CD4-positive, alpha-beta T cell treated with Interleukin-15 for 1 hour (primary cell): ENCODE data around the gene DNPH1.
A peak's percentile ranks its signal among the peaks of the same experiment; 100 is the strongest.

Source experiments
- DNase-seq: peaks from one replicate; pipeline ENCODE4 v3.0.0-alpha.2; 2020

DNPH1 gene, protein sequence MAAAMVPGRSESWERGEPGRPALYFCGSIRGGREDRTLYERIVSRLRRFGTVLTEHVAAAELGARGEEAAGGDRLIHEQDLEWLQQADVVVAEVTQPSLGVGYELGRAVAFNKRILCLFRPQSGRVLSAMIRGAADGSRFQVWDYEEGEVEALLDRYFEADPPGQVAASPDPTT

DNA sequence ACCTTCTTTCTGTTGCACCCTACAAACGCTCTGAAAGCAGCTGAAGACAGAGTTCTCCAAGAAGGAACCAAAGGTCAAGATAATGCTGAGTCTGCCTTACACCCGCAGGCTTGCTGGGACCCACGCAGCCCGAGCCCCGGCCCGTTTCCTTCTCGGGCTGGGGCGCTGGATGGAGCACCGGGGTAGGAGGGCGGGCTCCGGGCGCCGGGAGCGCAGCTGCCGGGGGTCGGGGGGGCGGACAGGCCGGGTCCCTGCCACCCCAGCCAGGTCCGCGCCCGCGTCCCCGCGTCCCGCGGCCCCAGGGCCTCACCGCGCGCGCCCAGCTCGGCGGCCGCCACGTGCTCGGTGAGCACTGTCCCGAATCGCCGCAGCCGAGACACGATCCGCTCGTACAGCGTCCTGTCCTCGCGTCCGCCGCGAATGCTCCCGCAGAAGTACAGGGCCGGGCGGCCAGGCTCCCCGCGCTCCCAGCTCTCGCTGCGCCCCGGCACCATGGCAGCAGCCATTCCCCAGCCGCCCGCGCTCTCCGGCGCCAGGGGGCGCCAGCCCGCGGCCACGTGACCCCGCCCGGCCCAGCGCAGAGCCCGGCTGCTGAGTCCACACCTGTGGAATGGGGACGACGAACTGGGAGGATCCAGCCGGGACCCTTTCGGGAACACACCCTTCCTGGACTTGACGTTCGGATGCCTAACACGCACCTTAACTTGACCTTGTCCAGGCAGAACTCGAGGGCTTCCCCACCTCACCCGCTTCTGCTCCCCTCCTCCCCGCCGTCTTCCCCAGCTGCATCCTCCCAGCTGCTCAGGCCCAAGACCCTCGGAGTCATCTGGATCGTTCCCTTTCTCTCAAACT lies at the start of gene DNPH1:
Gene DNPH1 (minus strand): TSS at position 531 of the 852 bp plus-strand sequence. CDS start 25 bp downstream, at position 506.
- DNase-seq: peak; percentile 78

DNA sequence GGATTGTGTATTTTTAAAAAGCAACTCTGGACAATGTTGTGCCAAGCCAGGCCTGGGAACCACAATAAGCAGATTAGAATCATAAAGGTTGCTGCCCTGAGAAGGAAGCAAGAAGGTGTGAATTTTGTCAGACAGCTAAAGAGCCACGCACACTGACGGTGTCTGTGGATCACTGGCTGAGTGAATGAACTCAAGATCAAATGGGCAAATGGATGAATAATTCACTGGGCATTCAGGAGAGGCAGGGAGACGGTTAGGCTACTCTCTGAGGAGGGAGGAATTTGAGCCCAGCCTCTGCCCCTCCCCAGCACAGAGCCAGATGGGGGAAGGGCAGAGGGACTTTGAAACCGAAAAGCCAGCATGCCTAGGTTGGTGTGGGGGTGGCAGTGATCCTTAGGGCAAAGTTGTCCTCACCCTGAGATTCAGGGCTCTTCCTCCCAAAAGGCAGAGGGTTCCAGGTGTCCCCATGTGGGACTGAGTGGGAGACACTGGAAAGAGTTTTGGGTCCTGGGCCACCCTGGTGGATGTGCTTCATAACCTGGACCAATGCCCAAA lies 49.3 kb upstream of the DNPH1 start:
- no peak for DNase-seq

DNA sequence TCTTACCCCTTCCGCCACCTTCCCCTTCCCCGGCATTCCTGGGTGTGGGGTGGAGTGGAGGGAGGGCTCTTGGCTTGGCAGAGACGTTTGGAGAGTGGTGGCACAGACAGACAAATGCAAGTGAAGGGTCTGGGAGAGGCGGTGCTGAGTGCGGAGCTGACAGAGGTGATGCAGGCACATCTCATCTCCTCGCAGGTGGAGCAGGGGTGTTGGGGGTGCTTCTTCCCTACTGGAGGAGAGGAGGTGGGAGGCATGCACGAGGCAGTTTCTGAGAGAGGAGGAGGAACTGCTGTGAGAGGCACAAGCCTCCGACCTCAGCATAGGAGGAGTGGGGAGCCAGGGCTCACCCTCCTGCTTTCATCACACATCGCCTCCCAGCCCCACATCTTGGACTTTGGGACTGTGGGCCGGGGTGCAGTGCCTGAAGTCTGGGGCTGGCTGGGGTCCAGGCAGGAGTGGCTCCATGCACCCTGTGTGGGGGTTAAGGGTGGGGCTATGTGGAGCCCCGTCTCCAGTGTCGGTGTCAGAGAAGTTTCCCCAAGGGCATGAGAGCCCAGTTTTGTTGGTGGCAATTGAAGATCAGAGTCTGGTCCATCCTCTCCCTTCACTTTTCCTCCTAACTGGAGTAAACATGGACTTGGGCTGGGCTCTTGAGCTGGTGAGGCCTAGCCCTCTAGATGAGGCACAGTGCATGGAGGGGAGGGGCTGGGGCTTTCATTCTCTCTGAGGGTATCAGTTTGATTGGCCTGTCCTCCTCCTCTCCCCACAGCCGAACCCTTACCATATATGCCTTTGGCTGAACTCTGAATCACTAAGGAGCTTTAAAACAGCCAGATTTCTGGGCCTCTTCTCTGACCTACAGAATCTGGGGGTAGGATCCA lies 48.6 kb upstream of the DNPH1 start:
- DNase-seq: no peak

DNA sequence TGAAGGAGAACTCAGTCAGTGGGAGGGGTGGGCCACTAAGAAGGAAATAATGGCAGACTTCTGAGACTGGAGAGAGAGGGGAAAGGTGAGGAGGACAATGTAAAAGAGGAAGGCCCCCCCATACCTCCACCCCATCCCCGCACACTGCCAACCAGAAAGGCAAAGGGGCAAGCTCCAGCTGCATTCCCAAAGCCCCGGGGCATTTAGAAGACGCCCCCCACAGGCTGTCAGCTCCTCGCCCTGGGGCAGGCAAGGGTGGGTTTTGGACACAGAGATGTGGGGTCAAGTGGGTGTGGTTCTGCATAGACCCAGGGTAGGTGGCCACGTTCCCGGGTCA lies 48.0 kb upstream of the DNPH1 start:
- no peak for DNase-seq

DNA sequence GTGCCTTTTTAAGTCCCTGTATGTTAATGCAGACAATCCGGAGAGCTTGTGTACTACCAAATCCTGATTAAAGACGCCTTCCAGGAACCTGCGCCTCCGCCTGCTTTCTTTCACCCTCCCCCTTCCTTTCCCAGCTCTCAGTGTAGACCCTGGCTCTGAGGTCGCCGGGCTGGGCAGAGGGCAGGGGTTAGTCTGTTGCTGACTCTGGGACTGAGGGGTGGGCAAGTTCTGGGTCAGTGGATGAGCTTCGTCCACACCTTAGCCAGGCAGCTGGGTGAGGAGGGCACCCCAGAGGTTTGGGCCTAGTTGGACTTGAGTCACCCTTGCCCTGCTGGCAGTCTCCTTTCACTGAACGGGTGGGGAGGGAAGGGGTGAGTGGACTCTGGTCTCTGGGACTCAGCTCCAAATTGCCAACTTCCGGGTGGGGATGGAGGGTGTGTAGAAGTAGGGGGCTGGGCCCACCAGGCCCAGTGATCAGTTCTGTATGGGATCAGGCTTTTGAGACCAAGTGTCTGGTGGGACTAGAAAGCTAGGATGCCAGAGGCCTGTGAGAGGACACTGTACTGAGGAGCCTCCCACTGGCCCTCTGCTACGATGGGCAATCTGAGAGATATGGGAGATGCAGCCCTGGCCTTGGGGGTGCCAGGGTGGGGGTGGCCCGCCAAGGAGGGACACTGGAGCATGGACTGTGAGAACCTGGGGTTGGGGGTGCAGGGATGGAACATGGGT lies 47.5 kb upstream of the DNPH1 start:
- no peak for DNase-seq

DNA sequence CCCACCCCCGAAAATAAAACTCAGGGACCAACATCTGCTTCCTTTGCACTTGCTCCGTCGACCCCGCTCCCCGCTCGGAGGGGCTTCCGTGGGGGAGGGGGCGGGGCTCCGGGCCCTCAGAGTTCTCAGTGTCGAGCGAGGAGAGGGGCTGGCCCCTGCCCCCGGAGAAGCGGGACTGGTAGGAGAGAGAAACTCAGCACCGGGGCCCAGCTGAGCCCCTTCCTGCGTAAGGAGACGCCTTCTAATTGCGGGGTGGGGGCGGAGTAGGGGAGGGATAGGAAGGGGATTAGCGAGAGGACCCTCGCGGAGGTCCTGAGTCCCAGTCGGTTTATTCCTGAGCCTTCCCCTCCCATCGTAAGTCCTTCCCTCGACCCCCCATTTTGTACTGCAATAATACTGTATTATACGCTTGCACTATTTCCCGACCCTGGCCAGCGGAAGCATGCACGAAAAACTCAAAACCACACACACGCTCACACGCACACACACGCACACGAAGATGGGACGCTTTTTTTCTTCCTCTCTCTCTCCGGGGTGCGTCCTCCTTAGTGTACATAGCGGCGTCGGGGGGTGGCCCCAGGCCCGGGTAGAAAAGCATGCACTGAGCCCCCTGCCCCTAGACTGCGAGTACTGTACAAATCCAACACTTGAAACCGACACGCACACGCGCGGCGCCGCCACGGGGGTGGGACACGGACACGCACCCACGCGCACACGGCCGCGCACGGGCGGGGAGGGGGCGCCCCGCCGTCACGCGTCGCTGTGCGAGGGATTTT lies 46.7 kb upstream of the DNPH1 start:
- DNase-seq: peak; percentile 42

DNA sequence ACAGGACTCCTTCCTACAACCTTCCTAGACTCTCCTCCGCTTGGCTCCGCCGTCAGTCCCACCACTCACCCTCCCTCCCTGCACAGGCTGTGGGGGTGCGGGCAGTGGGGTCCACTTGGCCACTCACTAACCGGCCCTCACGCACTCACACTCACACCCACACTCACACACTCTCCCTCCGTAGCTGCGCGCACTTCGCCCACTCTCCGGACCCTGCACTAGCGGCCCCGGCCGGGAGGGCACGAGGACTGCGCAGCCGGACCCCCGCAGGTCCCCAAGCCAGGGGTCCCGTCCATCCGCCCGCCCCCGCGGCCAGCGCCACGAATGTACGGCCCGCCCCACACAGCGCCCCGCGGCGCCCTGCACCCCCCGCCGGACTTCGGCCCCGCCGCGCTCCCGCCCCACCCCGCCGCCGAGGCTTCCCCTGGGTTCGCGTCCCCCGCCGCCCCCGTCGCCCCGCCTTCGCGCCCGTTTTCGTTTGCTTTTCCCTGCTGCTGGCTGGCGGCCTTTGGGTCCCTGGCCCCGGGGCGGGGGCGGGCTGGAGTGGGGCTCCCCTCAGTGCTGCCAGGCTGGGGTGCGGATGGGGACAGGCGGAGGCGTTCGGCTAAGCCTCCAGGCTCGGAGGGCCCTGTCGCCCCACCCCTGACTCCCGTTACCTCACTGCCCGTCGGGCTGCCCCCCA lies 45.8 kb upstream of the DNPH1 start:
- DNase-seq: no peak

DNA sequence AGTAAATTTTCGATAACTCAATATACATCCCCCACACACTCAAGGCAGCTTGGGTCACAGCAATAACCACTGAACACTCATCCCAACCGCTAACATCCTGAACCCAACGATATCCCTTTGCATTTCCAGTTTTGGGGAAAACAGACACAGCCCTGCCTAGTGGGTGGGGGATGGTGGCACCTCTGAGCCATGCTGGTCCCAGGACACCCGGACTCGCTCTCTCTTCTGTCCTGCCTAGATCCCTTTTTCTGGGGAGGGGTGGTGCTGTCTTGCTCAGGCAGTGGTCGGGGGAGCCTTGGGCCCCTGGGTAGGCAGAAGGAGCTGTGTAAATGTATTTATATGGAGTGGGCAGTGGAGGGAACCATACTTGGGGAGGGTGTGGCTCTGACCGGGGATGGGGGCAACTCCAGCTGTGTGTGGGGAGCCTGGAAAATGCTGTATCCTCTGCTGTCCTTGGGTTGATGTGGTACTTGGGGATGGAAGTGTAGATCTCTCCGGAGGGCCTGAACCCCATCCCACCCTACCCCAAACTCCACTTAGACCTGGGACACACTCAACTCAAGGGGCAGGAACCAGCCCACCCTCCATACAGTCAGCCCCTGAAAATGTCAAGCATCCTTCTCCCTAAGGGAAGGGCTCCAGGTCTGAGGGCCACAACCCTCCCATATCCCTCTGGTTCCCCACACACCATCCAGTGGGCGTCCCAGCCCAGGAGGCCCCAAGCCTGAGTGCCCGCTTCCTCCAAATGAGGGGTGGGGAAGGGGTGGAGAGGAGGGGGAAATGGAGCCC lies 45.0 kb upstream of the DNPH1 start:
- no peak for DNase-seq

DNA sequence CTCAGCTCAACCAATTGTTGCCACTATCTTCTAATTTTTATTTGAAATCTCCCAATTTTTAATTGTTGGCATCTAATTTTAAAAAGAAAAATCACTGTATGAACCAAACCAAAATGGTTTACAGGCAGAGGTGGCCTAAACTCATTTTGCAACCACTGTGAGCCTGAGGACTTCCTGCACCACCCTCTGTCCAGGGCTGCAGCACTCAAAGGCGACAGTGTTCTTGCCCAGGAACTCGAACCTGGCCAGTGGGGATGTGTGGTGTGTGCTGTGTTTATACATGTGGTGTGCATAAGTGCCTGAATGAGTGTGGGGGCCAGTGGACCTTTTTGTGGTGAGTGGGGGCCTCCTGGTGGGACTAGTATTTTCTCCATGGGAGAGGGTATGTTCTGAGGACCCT lies 44.4 kb upstream of the DNPH1 start:
- DNase-seq: no peak

DNA sequence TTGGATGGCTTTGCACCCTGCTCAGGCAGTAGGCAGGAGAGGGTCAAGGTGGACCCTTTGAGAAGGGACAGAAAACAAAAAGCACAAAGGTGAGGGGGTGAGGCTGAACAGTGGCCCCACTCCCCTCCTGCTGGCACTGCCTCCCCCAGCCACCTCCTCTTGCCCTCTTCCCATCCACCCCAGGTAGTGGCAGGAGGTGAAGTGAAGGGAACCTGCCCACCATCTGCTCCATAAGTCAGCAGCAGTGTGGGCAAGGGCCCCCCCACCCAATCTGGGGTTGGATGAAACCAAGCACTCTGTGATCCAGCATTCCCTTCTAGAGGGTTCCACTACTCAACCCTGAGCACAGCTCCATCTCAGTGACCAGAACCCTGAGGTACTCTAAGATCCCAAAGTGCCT lies 42.7 kb upstream of the DNPH1 start:
- DNase-seq: no peak

DNA sequence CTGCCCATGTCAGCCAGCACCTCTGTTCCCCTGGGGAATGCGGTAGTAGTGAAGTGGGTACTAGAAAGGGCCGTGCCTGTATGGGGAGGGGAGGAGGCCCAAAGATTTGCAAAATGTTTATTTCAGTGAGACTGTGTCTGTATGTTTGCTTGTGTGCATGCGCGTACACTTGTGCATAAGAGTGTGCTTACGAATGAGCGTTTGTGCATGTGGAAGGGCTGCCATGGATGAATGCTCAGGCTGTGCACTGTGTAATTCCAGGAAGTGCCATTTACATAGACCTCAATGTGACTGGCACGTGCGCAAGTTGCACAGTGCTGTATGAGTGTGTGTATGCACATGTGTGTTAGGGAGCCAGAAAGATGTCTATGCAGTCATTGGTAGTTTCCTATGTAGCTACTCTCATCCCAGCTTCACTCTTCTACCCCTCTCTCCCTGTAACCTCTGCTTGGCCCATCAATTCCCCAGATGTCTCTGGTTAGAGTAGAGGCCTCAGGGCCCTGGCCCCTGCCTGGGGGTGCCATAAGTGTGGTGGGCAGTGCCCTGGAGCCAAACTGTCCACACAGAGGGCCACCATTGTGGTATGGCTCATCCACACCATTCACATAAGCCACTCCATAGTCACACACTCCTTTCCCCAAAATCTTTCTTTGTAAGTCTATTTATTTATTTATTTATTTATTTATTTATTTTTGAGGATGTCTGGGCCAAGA lies 42.0 kb upstream of the DNPH1 start:
- DNase-seq: peak; percentile 24

DNA sequence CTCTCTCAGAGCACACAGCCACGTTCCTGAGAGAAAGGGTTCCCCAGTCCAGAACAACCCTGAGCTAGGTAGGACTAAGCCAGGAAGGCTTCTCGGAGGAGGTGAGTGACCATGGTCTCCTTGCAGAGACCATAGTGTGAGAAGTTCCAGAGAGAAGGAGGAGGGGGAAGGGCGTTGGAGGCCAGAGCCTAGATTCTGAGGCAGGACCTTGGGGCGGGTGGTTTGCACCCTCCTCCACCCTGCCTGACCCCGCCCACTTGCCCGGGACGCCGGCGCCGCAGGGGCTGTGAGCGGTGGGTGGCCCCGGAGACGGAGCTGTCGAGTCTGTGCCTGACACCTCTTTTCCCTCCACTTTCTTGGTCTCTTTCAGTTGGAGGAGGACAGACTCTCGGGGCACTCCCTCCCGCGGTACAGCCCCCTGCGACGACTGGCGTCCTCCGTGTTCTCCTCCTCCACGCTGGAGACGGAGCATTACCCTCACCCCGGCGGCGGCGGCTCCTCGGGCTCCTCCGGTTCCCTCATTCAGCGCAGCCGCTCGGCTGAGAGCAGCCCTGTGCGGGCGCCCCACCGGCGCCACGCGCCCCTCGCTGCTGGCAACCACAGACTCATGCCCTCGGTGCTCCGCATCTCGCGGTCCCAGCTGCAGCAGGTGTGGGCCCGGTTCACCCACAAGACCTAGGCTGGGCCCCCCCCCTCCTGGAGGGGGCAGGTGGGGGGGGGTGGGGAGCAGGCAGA lies 40.2 kb upstream of the DNPH1 start:
- DNase-seq: no peak

DNA sequence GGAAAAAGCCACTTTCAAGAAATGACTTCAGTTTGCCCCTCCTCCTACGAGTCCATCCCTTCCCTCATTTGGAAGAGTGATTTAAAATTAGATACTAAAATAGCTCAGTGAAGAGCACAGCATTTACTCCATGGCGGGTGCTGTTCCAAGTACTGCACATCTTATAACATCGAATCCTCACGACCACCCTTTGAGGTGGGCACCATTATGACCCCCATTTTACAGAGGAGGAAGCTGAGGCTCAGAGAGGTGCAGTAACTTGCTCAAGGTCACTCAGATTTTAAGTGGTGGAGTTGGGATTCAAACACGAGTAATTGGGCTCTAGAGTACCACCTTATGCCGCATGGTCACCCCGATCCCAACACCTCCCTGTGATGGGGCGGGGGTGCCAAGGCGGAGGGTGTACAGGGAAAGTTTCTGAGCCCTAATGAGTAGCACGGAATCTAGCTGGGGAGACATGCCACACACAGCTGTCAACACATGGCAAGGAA lies 39.5 kb upstream of the DNPH1 start:
- DNase-seq: no peak

DNA sequence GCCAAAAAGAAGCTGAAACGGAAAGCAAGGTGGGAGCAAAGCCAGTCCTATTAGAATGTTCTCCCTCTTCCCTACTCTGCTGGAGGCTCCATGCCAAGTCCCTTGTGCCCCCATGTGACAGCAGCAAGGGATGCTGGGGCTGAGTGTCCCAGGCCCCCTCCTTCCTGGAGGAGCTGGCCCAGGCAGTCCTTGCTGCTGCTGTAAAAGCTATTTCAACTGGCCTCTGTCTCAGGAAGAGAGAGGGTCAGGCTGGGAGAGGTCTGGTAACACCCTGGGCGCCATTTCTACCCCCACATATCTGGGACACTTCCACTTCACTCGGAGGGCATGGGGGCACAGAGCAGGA lies 39.0 kb upstream of the DNPH1 start:
- no peak for DNase-seq

DNA sequence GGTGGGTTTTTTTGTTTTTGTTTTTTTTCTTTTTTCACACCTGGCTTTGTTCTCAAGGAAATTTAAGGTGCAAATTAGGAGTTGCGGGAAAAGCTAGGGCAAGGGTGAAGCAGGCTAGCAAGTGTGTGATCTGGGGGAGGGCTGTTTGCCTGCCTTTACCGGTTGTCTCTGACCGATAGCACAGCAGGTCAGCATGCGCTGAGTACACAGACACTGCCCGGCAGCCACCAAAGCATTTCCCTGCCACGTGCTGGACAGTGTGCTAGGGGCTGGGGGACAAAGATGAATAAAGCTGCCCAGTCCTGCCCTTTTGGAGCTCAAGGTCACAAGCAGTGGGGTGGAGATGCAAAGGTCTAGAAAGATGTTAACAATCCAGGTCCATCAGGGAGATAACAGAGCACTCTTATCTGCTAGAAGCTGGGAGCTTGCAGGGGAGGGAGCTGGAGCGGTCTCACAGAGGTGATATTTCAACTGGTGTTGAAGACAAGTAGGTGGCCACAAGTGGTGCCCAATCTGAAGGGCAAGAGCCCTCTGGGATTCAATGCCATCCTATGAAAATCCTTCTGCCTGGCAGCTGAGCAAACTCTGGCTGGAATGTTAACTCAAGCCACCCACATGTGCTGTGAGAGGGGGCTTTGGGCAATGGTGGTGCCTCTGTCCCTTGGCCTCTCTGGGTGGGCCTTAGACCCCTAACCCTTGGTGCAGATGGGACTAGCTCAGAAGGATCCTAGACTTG lies 38.5 kb upstream of the DNPH1 start:
- DNase-seq: no peak

DNA sequence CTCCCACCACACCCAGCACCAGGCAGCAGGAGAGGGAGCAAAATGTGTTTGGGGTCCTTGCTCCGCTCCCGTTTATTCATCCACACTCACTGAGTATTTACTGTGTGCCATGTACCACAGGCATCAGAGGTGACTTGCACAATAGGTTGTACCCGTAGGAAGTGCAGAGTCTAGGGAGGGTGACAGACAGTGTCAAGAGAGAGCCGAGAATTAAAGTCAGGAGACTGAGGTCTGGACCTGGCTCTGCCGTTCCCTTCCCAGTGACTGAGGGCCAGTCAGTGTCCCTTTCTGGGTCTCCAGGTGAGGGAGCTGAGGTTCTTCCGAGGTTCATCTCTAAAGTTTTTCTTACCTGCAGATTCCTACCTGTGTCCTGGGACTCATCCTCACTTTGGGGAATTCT lies 36.3 kb upstream of the DNPH1 start:
- no peak for DNase-seq

DNA sequence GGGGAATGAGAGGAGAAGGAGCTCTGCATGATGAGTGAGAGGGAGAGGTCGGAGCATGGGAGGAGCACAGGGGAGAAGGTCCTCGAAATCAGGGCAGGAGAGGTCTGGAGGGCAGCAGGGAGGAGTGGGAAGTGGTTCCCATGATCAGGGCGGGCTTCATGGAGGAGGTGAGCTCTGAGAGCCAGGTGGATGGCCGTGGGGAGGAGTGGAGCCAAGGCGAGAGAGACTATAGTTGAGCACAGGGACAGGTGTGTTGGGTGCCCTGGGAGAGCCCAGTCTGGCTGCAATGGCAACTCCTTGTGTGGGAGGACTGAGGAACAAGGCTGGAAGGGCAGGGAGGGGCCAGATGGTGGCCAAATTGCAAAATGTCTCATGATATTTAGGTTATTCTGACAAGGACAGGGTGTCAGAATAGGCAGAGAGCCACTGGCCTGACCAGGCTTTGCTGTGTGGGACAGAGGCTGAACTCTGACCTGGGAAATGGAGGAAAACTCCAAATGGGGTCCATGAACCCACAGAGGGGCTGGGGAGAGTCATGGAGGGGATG lies 35.4 kb upstream of the DNPH1 start:
- DNase-seq: no peak
